Stimulated activated CD4-positive, alpha-beta T cell treated with anti-CD3 and anti-CD28 coated beads, Interleukin-12 subunit alpha, Interleukin-12 subunit beta, amount 100 ng/mL, for 24 hours (primary cell): Measurements from ENCODE around the gene SPAG4.

ENCODE experiments used
- DNase-seq, 2 experiments: peaks; one replicate each; pipeline ENCODE4 v3.0.0-alpha.2; 2020; ENCODE audit warnings: low read depth in 2 of 2

The SPAG4 gene

DNA sequence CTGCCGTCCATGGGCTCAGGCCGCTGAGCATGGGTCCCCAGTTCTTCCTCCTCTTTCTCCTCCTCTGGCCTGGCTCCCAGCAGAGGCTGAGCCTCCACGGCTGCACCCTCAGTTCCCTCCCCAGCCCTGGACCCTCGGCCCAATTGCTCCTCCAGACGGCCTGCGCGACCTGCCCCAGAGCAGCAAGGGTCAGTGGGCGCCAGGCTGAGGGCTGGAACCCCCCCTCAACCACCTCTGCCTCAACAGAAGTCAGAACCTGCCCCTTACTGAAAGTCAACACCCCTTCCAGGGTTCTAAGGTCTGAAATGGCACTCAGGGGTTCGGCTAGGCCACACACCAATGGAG is 15.9 kb upstream of the SPAG4 start:
- no peak for DNase-seq

DNA sequence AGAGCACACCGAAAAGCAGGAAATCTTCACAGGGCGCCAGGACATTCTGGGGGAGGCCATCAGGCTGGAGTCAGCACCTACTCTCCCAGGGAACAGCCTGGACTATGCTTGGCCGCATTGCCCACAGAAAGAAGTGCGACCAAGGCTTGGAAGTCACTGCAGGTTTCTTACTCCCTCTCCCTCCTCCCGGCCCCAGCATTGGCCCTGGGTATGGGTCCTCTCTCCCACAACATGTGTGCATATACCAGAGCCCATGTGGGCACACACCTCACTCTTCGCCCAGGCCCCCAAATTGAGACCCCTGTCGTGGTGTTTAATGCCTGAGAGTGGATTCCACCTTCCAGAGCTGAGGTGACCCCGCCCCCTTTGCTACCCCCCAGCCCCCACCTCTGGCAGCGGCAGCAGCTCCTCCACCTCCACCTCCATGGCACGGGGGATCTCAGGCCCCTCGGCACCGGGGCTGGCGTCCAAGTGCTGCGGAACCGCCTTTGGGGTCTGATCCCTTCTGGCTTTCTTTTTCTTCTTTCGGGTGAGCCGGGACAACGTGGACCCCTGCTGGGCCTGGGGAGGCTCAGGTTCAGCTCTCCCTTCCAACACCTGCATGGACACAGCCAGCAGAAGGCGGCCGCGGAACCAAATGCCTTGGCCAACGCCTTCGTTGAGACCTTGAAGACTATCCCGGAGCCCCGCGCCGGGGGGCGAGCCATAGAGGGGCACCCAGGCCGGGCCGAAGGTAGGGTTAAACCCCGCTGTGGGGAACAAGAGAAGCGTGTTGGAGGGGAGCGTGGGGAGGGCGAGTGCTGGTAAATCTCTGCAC is 15.2 kb upstream of the SPAG4 start:
- no peak for DNase-seq

DNA sequence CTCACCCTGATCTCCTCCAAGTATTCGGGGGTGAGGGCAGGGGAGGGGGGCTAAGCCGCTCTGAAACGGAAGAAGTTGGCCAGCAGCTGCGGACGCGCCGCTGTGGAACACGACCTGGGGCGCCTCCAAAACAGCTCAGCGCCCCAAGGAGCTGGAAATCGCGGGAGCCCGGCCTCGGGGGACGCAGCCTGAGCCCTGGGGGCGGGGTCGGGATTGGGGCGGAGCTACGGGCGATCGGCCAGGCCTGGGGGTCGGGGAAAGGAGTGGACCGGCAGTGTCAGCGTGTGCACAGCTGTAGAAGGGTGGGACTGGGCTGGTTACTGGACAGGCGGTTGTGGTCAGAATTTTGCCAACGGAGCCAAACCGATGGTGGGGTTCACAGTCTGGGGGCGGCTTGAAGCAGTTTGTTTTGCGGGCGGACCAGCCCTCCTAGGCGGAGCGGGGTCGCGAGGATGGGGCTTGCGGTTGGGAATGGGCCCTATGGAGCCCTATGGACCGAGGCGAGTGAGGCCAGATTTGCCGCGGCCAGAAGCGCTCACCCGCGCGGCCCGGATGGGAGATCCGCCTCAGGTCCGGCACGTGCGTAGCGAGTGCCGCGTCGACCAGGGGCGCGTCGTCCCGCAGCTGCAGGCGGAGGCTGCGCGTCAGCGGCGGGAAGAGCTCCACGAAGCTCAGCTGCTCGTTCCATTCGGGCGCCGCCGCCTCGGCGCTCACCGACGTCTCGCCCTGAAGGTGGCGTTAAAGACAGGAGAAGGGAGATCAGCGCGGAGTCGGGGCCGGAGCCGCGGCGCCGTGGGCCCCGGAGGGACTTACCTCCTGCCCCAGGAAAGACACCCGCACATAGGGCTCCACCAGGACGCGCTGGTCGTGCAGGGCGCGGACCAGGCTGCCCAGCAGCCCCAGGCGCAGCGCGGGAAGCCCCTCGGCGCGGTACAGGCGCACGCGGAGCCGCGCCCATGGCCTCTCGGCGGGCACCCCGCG is 14.3 kb upstream of the SPAG4 start:
- DNase-seq = peak; percentile 62 to 67

DNA sequence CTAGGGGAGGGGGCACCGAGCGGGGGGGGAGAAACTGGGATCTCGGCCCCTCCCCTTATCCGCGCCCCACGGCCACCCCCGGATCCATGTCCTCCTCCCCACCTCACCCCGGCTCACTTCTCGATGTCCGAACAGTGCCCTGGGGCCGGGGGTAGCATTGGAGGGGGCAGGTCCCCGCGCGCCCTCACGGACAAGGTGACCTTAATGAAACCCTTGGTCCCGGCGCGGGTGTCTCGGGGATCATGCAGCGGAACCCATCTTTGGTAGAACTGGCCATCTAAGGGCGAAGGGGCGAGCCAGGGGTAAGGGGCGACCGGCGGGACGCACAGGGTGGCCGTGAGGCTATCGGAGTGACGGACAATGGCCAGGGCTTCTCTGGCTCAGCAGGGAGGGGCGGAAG is 13.6 kb upstream of the SPAG4 start:
- no peak for DNase-seq

DNA sequence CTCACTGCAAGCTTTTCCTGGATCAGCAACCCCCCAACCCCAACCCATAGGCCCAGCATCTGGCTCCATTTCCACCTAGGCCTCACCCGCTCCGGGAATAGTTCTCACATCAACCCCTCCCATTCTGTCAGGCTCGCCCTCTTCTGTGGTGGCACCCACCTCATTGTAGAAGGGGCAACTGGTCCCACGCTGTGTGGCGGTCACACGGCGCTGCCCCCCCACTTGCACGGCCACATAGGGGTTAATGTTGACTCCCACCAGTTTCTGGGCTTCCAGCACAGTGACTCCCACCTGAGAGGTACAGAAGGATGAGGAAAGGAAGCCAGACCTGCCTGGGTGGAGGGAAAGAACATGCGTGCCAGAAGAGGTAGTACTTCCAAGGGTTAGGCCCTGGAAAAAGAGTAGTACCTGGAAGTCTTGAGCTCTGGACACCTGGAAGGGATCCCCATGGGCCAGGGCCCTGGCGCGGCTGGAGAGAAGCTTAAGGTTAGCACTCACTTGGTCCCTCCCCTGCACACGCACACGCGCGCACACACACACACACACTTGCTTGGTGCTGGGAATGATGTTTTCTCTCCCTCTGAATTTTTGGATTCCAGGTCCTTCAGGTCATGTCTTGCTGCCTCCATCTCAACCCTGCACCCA is 12.7 kb upstream of the SPAG4 start:
- DNase-seq = no peak

DNA sequence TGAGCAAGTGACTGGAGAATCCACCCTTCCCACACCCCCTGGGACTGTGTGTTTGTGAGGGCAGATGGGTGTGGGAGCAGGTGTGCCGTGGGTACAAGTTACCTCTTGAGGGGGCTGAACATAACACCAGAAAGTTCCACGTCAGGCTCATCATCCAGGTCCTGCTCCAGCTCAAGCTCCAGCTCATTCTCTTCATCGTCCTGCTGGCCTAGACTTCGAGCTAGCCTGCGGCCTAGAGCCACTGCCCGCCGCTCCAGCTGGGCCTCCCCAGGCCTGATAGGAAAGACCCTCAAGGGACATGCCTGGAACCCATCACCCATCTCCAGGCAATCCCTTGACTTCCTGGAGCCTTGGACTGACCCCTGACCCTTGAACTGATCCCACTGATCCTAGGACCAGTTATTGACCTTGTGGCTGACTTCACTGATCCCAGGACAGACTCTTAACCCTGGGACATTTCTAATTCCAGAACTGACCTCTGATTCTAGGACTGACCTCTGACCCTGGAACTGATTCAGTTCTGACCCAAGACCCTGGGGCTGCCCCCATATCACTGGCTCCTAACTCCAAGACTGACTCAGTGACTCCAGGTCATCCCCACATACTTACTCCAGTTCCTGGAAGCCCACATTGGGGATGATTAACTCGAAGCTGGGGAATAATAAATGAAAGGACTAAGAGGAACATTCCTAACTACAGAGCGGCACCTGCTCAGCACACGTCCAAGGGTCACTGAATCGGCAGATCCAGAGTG is 11.8 kb upstream of the SPAG4 start:
- no peak for DNase-seq

DNA sequence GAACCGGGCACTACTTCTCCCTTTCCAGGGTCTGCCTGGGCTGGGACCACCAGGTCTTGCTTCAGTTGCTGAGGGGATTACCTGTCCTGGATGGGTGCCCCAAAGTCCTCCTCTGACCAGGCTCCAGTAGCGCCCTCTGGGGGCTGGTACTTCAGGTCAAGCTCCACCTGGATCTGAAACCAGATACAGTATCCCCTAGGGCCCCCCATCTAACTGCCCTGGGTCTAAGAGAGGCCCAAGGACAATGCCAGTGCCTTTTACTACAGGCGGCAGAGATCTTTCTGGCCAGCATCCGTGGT is 11.2 kb upstream of the SPAG4 start:
- no peak for DNase-seq

DNA sequence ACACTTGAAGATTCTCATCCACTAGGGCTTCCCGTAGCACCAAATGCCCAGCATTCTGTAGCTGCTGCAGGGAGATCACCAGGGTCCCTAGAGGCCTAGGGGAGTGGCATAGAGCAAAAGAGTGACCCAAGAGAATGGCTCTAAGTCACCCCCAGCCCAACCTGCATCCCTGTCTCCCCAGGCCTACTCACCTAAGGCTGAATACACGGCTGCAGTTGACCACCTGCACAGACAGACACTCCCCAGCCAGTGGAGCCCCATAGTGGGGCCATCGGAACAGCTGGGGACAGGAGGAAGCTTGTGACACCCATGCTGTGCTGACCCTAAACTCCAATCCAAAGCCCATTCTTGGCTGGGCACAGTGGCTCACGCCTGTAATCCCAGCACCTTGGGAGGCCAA is 9.5 kb upstream of the SPAG4 start:
- DNase-seq = no peak

DNA sequence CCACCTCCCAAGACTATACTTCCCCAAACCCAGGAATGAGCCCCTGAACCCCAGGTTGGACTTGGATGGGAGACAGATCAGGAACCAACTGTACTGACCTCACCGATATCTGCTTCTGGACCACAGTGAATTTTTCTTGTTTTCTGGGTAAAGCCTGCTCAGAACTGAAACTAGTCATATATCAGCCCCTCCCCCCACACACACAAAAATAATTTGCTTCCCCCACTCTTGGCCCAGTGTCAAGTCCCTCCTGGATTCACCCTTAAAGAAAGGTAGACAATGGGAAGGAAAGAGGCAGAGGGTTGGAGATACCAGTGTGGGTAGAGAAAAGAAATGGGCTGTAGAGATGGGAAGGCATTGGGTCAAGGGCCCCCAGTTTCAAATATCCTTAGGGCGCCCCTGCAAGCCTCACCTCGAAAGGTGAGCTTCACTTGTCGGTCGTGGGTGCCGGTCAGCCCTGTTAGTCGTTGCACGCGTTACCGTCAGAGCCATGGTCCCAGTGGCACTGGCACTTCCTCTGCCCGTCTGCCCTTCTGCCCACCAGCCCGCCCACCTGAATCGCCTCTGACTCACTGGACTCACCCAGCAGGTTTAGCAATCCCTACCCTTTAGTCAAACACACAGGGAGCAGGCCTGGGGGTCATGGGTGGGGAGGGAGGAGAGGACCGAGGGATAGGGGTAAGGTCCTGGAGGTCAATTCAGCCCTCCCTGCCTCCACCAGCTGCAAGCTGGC is 8.5 kb upstream of the SPAG4 start:
- no peak for DNase-seq

DNA sequence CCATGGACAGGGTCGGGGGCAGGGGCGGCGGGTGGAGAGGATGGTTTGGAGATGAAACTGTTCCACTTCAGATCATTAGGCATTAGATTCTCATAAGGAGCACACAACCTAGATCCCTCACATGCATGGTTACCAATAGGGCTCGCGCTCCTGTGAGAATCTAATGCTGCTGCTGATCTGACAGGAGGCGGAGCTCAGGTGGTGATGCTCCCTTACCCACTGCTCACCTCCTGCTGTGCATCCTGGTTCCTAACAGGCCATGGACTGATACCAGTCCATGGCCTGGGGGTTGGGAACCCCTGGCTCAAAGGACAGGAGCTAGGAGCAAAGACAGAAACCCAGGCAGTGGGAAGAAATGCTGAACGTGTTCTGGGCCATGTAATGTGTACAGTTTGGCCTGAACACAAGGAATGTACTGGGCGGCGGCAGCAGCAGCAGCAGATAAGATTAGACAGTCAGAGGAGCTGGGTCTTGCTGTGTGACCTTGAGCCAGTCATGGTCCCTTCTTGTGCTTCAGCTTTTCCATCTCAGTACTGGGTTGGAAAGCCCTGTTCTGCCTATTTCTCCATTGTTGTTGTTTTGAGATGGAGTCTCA is 4.7 kb upstream of the SPAG4 start:
- no peak for DNase-seq

DNA sequence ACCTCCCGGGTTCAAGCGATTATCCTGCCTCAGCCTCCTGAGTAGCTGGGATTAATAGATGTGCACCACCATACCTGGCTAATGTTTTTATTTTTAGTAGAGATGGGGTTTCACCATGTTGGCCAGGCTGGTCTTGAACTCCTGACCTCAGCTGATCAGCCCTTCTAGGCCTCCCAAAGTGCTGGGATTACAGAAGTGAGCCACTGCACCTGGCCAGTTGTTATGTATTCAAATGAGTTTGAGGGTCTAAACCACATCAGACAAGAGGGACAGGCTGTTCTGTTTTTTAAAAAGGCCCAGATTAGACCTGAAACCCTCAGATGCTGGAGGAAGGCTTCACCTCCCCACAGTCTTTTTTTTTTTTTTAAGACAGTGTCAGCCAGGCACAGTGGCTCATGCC is 4.1 kb upstream of the SPAG4 start:
- no peak for DNase-seq

DNA sequence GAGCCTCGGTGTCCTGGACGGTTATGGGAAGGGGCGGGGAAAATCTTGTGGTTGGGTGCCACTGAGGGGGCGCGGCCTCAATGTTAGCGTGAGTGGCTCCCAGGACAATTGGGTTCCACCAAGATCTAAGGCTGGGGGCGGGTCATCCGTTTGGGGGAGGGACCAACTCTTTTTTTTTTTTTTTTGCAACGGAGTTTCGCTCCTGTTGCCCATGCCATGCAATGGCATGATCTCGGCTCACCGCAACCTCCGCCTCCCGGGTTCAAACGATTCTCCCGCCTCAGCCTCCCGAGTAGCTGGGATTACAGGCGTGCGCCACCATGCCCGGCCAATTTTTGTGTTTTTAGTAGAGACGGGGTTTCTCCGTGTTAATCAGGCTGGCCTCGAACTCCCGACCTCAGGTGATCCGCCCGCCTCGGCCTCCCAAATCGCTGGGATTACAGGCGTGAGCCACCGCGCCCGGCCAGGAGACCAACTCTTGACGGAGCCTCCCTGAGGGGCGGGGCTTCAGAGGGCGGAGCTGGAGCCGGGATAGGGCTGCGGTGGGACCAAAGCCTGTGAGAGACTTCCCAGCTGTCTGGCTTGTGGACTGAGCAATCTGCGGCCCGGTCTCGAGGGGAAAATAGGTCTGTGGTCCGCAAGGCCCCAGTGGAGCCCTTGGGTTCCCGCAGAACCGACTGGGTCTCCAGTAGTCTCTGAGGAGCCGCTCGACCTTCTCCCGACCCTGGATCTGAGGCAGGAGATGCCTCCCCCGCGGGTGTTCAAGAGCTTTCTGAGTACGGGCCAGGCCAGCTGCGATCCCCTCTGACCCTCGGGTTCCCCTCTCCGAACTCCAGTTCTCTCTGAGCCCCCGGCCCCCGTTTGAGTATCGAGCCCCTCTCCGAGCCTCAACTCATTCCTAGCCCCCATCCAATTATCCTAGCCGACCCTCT is 1.1 kb downstream of the SPAG4 start:
- peak in 1 of 2 experiments; percentile 61 for DNase-seq

DNA sequence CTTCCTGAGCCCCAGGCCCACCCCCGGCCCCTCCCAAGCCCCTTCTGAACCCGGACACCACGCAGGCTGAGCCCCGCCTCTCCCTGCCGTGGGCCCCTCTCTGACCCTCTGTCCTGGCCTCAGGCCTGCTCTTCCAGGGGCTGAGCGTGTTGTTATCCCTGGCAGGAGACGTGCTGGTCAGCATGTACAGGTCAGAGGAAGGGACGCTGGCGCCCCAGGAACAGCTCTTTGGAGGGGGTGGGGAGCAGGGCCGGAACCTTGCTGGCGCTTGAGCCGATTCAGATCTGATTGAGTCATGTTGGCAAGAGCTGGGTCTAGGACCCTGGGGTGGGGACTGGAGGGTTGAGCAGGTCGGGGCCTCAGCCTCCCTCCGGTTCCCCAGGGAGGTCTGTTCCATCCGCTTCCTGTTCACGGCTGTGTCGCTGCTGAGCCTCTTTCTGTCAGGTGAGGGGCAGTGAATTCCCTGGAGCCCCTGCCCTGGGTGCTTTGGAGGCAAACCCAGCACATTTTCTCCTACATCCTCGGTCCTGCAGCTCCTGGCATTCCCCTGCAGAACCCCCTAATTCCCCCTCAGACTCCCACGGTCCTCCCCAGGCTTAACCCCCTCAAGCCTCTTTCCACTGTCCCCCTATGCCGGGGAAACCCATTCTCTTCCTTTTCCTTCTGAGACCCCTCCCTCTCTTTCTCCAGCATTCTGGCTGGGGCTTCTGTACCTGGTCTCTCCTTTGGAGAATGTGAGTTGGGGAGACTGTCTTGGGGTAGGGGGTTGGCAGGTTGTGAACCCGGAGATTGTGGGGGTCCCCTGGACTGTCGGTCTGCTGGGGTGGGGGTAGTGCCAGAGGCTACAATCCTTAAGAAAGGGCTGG is 2.0 kb downstream of the SPAG4 start:
- DNase-seq = no peak

DNA sequence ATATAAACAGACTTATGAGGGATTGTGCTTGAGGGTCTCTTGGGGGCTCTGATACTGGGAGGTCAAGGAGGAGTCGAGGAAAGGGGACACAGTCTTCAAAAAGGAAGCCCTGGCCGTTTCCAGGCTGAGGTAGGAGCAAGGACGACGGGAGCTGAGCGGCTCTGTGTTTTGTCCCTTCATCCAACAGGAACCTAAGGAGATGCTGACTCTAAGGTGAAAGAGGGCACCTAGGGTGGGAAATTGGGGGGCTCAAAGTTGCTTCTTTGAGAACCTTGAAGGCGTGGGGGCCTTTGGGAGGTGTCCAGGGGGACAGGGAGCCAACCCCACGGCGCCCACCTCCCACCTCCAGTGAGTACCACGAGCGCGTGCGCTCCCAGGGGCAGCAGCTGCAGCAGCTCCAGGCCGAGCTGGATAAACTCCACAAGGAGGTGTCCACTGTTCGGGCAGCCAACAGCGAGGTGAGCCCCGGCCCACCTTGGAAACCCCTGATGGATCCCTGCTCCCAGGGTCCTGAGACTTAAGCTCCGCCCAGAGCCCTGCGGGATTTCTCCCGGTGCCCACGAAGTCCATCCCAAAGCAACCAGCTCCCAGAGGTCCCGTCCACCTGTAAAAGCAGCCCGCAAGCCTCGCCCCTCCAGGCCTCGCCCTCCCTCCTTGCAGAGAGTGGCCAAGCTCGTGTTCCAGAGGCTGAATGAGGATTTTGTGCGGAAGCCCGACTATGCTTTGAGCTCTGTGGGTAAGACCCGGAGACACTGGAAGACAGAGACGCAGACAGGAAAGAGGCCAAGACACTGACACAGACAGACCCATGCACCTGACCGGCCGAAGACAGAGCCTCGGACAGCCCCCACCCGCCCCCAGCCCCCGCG is 2.9 kb downstream of the SPAG4 start:
- DNase-seq = no peak

DNA sequence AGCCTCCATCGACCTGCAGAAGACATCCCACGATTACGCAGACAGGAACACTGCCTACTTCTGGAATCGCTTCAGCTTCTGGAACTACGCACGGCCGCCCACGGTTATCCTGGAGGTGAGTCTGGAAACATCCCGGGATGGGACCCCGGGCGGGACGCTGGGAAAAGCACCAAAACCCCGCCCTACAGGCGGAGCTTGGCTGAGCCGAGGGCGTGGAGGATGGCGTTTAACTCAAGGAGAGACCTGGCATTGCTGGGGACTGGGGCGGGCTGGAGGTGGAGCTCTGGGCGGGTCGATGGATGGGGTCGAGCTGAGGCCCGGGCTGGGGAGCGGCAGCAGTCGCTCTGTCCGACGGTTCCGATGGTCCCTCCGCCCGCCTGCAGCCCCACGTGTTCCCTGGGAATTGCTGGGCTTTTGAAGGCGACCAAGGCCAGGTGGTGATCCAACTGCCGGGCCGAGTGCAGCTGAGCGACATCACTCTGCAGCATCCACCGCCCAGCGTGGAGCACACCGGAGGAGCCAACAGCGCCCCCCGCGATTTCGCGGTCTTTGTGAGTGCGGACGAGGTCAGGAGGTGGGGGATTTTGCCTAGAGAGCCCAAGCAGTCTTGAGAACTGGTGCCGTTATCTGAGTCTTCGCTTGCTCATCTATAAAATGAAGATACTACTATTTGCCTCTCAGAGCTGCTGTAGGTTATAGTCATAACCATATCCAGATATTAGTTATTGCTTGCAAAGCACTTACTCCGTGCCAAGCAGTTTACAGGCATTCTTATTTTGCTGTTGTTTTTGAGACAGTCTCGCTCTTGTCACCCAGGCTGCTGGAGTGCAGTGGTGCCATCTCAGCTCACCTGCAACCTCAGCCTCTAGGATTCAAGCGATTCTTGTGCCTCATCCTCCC is 3.8 kb downstream of the SPAG4 start:
- DNase-seq = peak; percentile 64 to 72

DNA sequence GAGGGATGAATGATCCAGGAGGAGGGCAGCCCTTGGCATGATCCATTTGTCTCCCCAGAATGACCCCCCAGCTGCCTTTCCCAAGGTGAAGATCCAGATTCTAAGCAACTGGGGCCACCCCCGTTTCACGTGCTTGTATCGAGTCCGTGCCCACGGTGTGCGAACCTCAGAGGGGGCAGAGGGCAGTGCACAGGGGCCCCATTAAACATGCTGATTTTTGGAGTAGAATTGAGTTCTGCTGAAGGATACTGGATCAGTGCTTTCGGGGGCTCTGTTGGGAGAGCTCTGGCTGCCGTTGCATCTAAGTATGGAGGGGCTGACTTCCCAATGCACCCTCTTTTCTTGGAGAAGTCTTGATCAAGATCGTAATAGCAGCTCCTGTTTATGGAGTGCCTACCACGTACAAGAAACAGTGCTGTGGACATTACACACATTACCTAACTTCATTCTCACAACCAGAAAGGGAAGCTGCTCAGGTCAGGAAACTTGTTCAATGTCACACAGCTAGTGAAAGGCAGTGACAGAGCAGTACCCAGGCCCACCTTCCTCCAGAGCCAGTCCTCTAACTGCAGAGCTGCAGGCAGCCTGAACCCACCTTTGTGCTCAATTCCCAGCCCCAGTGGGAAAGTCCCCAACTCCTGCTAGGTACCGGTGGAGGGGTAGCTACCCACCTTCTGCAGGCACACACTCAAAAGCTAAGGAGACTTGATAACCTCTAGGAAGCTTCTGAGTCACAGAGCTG is 5.4 kb downstream of the SPAG4 start:
- DNase-seq = no peak
